SK-N-SH (cell line): ENCODE data around the gene TRANK1. TPM values are rescaled to one million over a fixed set of nuclear protein-coding genes. Genes with fewer than 3 reads are reported as not detected.

Experiments used
- CTCF ChIA-PET: fragments of 300-600, 350-600 bp; formaldehyde crosslinking; extraction: SDS; loops from one replicate; lab custom pipeline; 2021; lab: Yijun Ruan, JAX
- POLR2A ChIA-PET: fragments of 350-600 bp; sonication (Branson Sonifier 250); formaldehyde crosslinking; extraction: SDS; loops from one replicate; lab custom pipeline; 2020; ENCODE audit warnings: antibody characterized with exemption, inconsistent platforms; lab: Yijun Ruan, JAX
- DNase-seq: peaks from one replicate; pipeline ENCODE4 v3.0.0; 2012
- H2AFZ ChIP-seq: fragments of 200-600 bp; sonication (generic); 2 replicates; pipeline ENCODE4 v1.8.1; 2016; ENCODE audit warnings: antibody characterized with exemption, mild to moderate bottlenecking, low read depth
- H3F3A ChIP-seq: fragments of 200-600 bp; sonication (generic); replicated peaks from 2 replicates; pipeline ENCODE3; 2016; ENCODE audit warnings: antibody characterized with exemption, mild to moderate bottlenecking; ENCODE audit not compliant: insufficient read depth
- H3K27ac ChIP-seq, 2 experiments: fragments of 200-500 bp in 1 of 2; fragments of 200-600 bp in 1 of 2; sonication (Bioruptor generic) in 1 of 2; sonication (generic), shearing (Covaris generic) in 1 of 2; 2 replicates each; pipeline versions ENCODE4 v1.5.1 to v1.6.1; 2014 to 2016; ENCODE audit warnings: low read depth in 2 of 2, inconsistent platforms in 1 of 2, low read length in 1 of 2, mild to moderate bottlenecking in 1 of 2, mixed read lengths in 1 of 2
- H3K27me3 ChIP-seq: fragments of 200-600 bp; sonication (generic), shearing (Covaris generic); 2 replicates; pipeline ENCODE4 v1.6.1; 2016; ENCODE audit warnings: mixed run types; ENCODE audit not compliant: insufficient read depth
- H3K36me3 ChIP-seq, 2 experiments: fragments of 200-500 bp in 1 of 2; fragments of 200-600 bp in 1 of 2; sonication (Bioruptor generic) in 1 of 2; sonication (generic) in 1 of 2; replicated peaks in 1 of 2; 2 replicates each; pipeline versions ENCODE3 to v1.5.1; 2014 to 2016; ENCODE audit warnings: low read length in 1 of 2, mild to moderate bottlenecking in 1 of 2; ENCODE audit not compliant: insufficient read depth in 2 of 2, control insufficient read depth in 1 of 2
- H3K4me1 ChIP-seq, 2 experiments: fragments of 200-500 bp in 1 of 2; fragments of 200-600 bp in 1 of 2; sonication (Bioruptor generic) in 1 of 2; sonication (generic), shearing (Covaris generic) in 1 of 2; 2 replicates each; pipeline versions ENCODE4 v1.5.1 to v1.6.1; 2014 to 2016; ENCODE audit warnings: low read depth in 1 of 2, low read length in 1 of 2, mixed run types in 1 of 2; ENCODE audit not compliant: insufficient read depth in 2 of 2, control insufficient read depth in 1 of 2
- H3K4me2 ChIP-seq: fragments of 200-600 bp; sonication (generic), shearing (Covaris generic); 2 replicates; pipeline ENCODE4 v1.6.1; 2017; ENCODE audit warnings: mixed run types
- H3K4me3 ChIP-seq, 2 experiments: fragments of 200-500 bp in 1 of 2; fragments of 200-600 bp in 1 of 2; sonication (Bioruptor generic) in 1 of 2; sonication (generic), shearing (Covaris generic) in 1 of 2; 2 replicates each; pipeline versions ENCODE4 v1.5.1 to v1.8.1; 2014 to 2016; ENCODE audit warnings: low read depth in 2 of 2, inconsistent platforms in 1 of 2, low read length in 1 of 2, mild to moderate bottlenecking in 1 of 2, mixed read lengths in 1 of 2, moderate library complexity in 1 of 2
- H3K79me2 ChIP-seq: fragments of 200-600 bp; sonication (generic); 2 replicates; pipeline ENCODE4 v1.8.1; 2017; ENCODE audit warnings: mild to moderate bottlenecking; ENCODE audit not compliant: insufficient read depth
- H3K9ac ChIP-seq: fragments of 200-600 bp; sonication (generic); 2 replicates; pipeline ENCODE4 v1.6.1; 2017; ENCODE audit warnings: mixed run types
- H3K9me2 ChIP-seq: fragments of 200-600 bp; sonication (generic); 2 replicates; pipeline ENCODE4 v1.6.1; 2017; ENCODE audit warnings: mixed run types
- H3K9me3 ChIP-seq: fragments of 200-600 bp; sonication (generic); 2 replicates; pipeline ENCODE4 v1.6.1; 2017; ENCODE audit warnings: mixed run types, mild to moderate bottlenecking, moderate library complexity
- H4K20me1 ChIP-seq: fragments of 200-600 bp; sonication (generic); 2 replicates; pipeline ENCODE4 v1.6.1; 2017; ENCODE audit warnings: mild to moderate bottlenecking, mixed run types; ENCODE audit not compliant: insufficient read depth
- CHD2 ChIP-seq: fragments of 150-350 bp; IDR thresholded peaks from 2 replicates; pipeline ENCODE4 v1.6.1; 2018; ENCODE audit warnings: low read length; ENCODE audit not compliant: partially characterized antibody
- EP300 ChIP-seq, 2 experiments: IDR thresholded peaks; 2 replicates each; pipeline versions ENCODE4 v1.4.0 to v1.6.1; 2012; ENCODE audit warnings: borderline replicate concordance in 1 of 2, low read depth in 1 of 2, low read length in 1 of 2
- FOSL2 ChIP-seq: IDR thresholded peaks from 2 replicates; pipeline ENCODE4 v1.4.0; 2012; ENCODE audit warnings: low read depth, mild to moderate bottlenecking, moderate library complexity, borderline replicate concordance
- FOXM1 ChIP-seq: IDR thresholded peaks from 2 replicates; pipeline ENCODE4 v1.4.0; 2012; ENCODE audit warnings: low read depth, mild to moderate bottlenecking
- GABPA ChIP-seq: IDR thresholded peaks from 2 replicates; pipeline ENCODE4 v1.4.0; 2012; ENCODE audit warnings: low read depth, mild to moderate bottlenecking
- GATA2 ChIP-seq: sonication (generic); formaldehyde crosslinking; IDR thresholded peaks from 2 replicates; pipeline ENCODE4 v1.5.0; 2020; ENCODE audit warnings: mild to moderate bottlenecking, missing genetic modification reagents
- POLR2AphosphoS5 ChIP-seq: IDR thresholded peaks from 2 replicates; pipeline ENCODE4 v1.6.1; 2012; ENCODE audit warnings: low read depth, low read length
- RCOR1 ChIP-seq: fragments of 150-350 bp; IDR thresholded peaks from 2 replicates; pipeline ENCODE4 v1.6.1; 2017; ENCODE audit warnings: antibody characterized with exemption, low read length
- SMC3 ChIP-seq: IDR thresholded peaks from 2 replicates; pipeline ENCODE4 v1.6.1; 2012; ENCODE audit warnings: low read depth, low read length, improper control_type of control experiment
- TAF1 ChIP-seq: IDR thresholded peaks from 2 replicates; pipeline ENCODE4 v1.6.1; 2012; ENCODE audit warnings: low read depth, mild to moderate bottlenecking, low read length, moderate library complexity, borderline replicate concordance
- TCF12 ChIP-seq: IDR thresholded peaks from 2 replicates; pipeline ENCODE4 v1.4.0; 2012
- YY1 ChIP-seq: IDR thresholded peaks from 2 replicates; pipeline ENCODE4 v1.4.0; 2012; ENCODE audit warnings: low read depth, mild to moderate bottlenecking
- WGBS: methylation state at CpG from one replicate; pipeline ENCODE4 v1.1.6; 2017; ENCODE audit warnings: low lambda C conversion rate; 5-methylcytosine and 5-hydroxymethylcytosine counted together
- polyA plus RNA-seq, 3 experiments: library from polyadenylated mRNA; depleted of rRNA; stranded (reverse); fragments of >200 nt; gene quantifications; 2 replicates each; pipeline ENCODE4 v1.2.3, GENCODE V29; 2012
- TF ChIP-seq, protein P1 (sequence below): fragments of 200-600 bp; sonication (generic); IDR thresholded peaks from 2 replicates; pipeline ENCODE4 v1.6.1; 2017; ENCODE audit warnings: antibody characterized with exemption, mild to moderate bottlenecking, moderate library complexity
- TF ChIP-seq, protein P2 (sequence below): fragments of 150-350 bp; IDR thresholded peaks from 2 replicates; pipeline ENCODE4 v1.6.1; 2016; ENCODE audit warnings: mild to moderate bottlenecking, low read depth, low read length
- TF ChIP-seq, protein P3 (sequence below): IDR thresholded peaks from 2 replicates; pipeline ENCODE4 v1.6.1; 2012; ENCODE audit warnings: mild to moderate bottlenecking, low read depth, low read length, moderate library complexity
- TF ChIP-seq, protein P4 (sequence below): IDR thresholded peaks from 2 replicates; pipeline ENCODE4 v1.4.0; 2012; ENCODE audit warnings: low read depth, borderline replicate concordance

Gene TRANK1
- polyA plus RNA-seq, 1 of the 3 experiments (the other 2 are of a cell fraction), result 0.16 TPM

DNA sequence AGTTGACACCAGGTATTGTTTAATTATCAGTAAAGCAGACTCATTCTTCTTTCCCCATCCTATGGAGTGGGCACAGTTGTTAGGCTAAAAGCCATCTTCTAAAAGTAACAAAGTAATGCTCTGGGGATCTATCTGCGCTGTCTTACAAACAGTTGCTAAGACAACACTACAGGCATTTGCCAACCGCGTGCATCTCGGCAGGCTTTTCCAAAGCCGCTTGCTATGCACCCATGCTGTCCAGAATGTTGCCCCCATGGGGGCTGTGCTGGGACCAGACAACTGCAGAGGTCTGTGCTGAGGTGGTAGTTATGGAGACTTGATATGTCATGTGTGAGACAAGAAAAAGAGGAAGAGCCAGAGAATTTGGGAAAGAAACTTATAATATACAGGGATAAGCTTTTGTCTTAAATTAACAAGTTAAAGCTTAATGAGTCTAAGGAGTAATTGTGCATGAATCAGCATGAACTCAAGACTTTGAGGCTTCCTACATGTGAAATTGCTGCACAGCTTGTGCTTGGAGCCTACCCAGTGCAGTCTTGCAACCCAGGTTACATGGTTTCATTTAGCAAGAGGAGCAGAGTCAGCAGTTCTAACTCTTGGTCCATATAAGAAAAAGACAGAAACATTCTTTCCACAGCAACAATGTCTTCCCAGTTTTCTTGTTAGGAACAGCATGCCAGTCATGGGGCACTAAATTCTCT is 141.6 kb downstream of the TRANK1 start:
- no peaks in the 10 kb centered on the region for H4K20me1 ChIP-seq
- H3K79me2 ChIP-seq, result no peaks in the 10 kb centered on the region
- TF ChIP-seq, protein P1, sequence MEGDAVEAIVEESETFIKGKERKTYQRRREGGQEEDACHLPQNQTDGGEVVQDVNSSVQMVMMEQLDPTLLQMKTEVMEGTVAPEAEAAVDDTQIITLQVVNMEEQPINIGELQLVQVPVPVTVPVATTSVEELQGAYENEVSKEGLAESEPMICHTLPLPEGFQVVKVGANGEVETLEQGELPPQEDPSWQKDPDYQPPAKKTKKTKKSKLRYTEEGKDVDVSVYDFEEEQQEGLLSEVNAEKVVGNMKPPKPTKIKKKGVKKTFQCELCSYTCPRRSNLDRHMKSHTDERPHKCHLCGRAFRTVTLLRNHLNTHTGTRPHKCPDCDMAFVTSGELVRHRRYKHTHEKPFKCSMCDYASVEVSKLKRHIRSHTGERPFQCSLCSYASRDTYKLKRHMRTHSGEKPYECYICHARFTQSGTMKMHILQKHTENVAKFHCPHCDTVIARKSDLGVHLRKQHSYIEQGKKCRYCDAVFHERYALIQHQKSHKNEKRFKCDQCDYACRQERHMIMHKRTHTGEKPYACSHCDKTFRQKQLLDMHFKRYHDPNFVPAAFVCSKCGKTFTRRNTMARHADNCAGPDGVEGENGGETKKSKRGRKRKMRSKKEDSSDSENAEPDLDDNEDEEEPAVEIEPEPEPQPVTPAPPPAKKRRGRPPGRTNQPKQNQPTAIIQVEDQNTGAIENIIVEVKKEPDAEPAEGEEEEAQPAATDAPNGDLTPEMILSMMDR, result no peak
- TF ChIP-seq POLR2AphosphoS5 (no peak), RCOR1 (no peak), GABPA (no peak), GATA2 (CRISPR knock-in tag) (no peak)
- TF ChIP-seq, protein P2, sequence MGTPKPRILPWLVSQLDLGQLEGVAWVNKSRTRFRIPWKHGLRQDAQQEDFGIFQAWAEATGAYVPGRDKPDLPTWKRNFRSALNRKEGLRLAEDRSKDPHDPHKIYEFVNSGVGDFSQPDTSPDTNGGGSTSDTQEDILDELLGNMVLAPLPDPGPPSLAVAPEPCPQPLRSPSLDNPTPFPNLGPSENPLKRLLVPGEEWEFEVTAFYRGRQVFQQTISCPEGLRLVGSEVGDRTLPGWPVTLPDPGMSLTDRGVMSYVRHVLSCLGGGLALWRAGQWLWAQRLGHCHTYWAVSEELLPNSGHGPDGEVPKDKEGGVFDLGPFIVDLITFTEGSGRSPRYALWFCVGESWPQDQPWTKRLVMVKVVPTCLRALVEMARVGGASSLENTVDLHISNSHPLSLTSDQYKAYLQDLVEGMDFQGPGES, result no peak
- TF ChIP-seq, protein P3, sequence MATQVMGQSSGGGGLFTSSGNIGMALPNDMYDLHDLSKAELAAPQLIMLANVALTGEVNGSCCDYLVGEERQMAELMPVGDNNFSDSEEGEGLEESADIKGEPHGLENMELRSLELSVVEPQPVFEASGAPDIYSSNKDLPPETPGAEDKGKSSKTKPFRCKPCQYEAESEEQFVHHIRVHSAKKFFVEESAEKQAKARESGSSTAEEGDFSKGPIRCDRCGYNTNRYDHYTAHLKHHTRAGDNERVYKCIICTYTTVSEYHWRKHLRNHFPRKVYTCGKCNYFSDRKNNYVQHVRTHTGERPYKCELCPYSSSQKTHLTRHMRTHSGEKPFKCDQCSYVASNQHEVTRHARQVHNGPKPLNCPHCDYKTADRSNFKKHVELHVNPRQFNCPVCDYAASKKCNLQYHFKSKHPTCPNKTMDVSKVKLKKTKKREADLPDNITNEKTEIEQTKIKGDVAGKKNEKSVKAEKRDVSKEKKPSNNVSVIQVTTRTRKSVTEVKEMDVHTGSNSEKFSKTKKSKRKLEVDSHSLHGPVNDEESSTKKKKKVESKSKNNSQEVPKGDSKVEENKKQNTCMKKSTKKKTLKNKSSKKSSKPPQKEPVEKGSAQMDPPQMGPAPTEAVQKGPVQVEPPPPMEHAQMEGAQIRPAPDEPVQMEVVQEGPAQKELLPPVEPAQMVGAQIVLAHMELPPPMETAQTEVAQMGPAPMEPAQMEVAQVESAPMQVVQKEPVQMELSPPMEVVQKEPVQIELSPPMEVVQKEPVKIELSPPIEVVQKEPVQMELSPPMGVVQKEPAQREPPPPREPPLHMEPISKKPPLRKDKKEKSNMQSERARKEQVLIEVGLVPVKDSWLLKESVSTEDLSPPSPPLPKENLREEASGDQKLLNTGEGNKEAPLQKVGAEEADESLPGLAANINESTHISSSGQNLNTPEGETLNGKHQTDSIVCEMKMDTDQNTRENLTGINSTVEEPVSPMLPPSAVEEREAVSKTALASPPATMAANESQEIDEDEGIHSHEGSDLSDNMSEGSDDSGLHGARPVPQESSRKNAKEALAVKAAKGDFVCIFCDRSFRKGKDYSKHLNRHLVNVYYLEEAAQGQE, result no peak
- no peaks in the 10 kb centered on the region for H3K9me3 ChIP-seq
- H3K36me3 ChIP-seq, result no peaks in the 10 kb centered on the region
- H3K4me2 ChIP-seq, result no peak overlapping the region
- no peaks in the 10 kb centered on the region for H3F3A ChIP-seq
- DNase-seq, result no peak
- WGBS, result 86% methylated on average over 5 of the region's 5 CpGs
- no peaks in the 10 kb centered on the region for H3K27me3 ChIP-seq
- H3K27ac ChIP-seq, result no peak overlapping the region
- no peak overlapping the region for H3K9ac ChIP-seq
- H3K4me3 ChIP-seq, result no peak overlapping the region
- H3K9me2 ChIP-seq, result no peaks in the 10 kb centered on the region
- CTCF ChIA-PET, result interaction anchor here (1.1 kb wide), 1 partner anchor 30 kb away, joined by 3 read pairs; no protein-coding TSS in a partner anchor
- no peaks in the 10 kb centered on the region for H3K4me1 ChIP-seq
- POLR2A ChIA-PET, result no interaction called here
- H2AFZ ChIP-seq, result no peak overlapping the region

GRCh38 chr3:36800533-36801116 is 144.2 kb downstream of the TRANK1 start:
- POLR2A ChIA-PET, result no interaction called here
- Histone ChIP-seq H4K20me1 (no peaks in the 10 kb centered on the region), H3K27ac (no peak overlapping the region), H3K4me1 (no peaks in the 10 kb centered on the region), H3K9ac (no peak overlapping the region), H3K36me3 (no peaks in the 10 kb centered on the region), H3K4me3 (no peak overlapping the region), H3K4me2 (no peak overlapping the region), H3F3A (no peaks in the 10 kb centered on the region), H3K9me2 (no peaks in the 10 kb centered on the region), H3K9me3 (no peaks in the 10 kb centered on the region), H3K27me3 (no peaks in the 10 kb centered on the region), H3K79me2 (no peaks in the 10 kb centered on the region), H2AFZ (no peak overlapping the region)
- WGBS, result 9% methylated on average over 3 of the region's 3 CpGs
- CTCF ChIA-PET, result no interaction called here
- no peak for DNase-seq
- no peak for TF ChIP-seq YY1
- no peak for TF ChIP-seq CHD2
- TF ChIP-seq RCOR1, result no peak
- TF ChIP-seq POLR2AphosphoS5, result no peak
- TF ChIP-seq TCF12, result no peak
- no peak for TF ChIP-seq EP300 (IDR thresholded peaks at IDR 0.05; ENCODE audit: borderline replicate concordance in 1 of 2, low read depth in 1 of 2, low read length in 1 of 2)
- no peak for TF ChIP-seq SMC3
- TF ChIP-seq TAF1, result no peak
- no peak for TF ChIP-seq FOSL2
- TF ChIP-seq FOXM1, result no peak
- TF ChIP-seq, protein P4, sequence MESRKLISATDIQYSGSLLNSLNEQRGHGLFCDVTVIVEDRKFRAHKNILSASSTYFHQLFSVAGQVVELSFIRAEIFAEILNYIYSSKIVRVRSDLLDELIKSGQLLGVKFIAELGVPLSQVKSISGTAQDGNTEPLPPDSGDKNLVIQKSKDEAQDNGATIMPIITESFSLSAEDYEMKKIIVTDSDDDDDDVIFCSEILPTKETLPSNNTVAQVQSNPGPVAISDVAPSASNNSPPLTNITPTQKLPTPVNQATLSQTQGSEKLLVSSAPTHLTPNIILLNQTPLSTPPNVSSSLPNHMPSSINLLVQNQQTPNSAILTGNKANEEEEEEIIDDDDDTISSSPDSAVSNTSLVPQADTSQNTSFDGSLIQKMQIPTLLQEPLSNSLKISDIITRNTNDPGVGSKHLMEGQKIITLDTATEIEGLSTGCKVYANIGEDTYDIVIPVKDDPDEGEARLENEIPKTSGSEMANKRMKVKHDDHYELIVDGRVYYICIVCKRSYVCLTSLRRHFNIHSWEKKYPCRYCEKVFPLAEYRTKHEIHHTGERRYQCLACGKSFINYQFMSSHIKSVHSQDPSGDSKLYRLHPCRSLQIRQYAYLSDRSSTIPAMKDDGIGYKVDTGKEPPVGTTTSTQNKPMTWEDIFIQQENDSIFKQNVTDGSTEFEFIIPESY, result no peak
